Esophagus muscularis mucosa (tissue), 4 donors: ENCODE results near the gene S100A2.

Source experiments
- EP300 ChIP-seq: sonication (generic); formaldehyde crosslinking; IDR thresholded peaks from one replicate; pipeline ENCODE4 v1.6.1; 2017; ENCODE audit warnings: antibody characterized with exemption
- POLR2A ChIP-seq: fragments of 450-650 bp; IDR thresholded peaks from one replicate; pipeline ENCODE4 v1.6.1; 2017; ENCODE audit warnings: antibody characterized with exemption, moderate library complexity, mild to moderate bottlenecking, low read depth
- POLR2AphosphoS5 ChIP-seq, 2 donors: sonication (generic); formaldehyde crosslinking; IDR thresholded peaks; one replicate each; pipeline ENCODE4 v1.6.1; 2017; ENCODE audit warnings: antibody characterized with exemption in 2 of 2
- TF ChIP-seq, protein P1 (sequence below), 3 experiments: fragments of 200-600 bp in 2 of 3; fragments of 450-650 bp in 1 of 3; sonication (generic) in 2 of 3; IDR thresholded peaks; one replicate each; pipeline ENCODE4 v1.5.1; 2017 to 2019; ENCODE audit warnings: antibody characterized with exemption in 3 of 3, mild to moderate bottlenecking in 2 of 3, moderate library complexity in 1 of 3

DNA sequence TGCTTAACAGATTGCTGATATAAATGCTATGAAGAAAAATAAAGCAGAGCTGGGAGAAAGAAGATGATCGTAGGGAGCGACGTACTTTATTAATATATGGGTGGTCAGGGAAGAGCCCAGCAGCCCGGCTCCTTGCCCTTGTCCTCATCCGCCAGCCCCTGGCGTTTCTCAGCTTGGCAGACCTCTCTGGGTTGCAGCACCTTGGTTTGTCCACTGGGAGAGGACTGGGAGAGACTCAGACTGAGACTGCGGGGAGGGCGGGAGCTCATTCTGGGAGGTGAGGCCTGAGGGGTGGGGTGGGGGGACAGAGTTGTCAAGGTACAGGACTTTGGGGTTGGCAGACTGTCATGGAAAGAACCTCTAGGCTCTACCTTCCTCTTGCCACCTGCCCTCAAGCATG is 13.3 kb downstream of the S100A2 start:
- TF ChIP-seq, protein P1, sequence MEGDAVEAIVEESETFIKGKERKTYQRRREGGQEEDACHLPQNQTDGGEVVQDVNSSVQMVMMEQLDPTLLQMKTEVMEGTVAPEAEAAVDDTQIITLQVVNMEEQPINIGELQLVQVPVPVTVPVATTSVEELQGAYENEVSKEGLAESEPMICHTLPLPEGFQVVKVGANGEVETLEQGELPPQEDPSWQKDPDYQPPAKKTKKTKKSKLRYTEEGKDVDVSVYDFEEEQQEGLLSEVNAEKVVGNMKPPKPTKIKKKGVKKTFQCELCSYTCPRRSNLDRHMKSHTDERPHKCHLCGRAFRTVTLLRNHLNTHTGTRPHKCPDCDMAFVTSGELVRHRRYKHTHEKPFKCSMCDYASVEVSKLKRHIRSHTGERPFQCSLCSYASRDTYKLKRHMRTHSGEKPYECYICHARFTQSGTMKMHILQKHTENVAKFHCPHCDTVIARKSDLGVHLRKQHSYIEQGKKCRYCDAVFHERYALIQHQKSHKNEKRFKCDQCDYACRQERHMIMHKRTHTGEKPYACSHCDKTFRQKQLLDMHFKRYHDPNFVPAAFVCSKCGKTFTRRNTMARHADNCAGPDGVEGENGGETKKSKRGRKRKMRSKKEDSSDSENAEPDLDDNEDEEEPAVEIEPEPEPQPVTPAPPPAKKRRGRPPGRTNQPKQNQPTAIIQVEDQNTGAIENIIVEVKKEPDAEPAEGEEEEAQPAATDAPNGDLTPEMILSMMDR (IDR thresholded peaks at IDR 0.05) = no peak
- no peak for TF ChIP-seq POLR2AphosphoS5 (IDR thresholded peaks at IDR 0.05)
- no peak for TF ChIP-seq EP300
- TF ChIP-seq POLR2A = no peak
